Nephron (organoid): Measurements from ENCODE around the gene MYEOV.

Source experiments
- H3K27ac Mint-ChIP-seq, 3 experiments: 2 replicates each; pipeline ENCODE4 v1.8.0; 2020; ENCODE audit warnings: mixed read lengths in 3 of 3, mild to moderate bottlenecking in 2 of 3, moderate library complexity in 1 of 3
- H3K27me3 Mint-ChIP-seq: 2 replicates; pipeline ENCODE4 v1.8.0; 2021; ENCODE audit warnings: low read depth, mild to moderate bottlenecking, moderate library complexity, mixed read lengths
- H3K36me3 Mint-ChIP-seq: 2 replicates; pipeline ENCODE4 v1.8.0; 2020; ENCODE audit warnings: low read depth, mixed read lengths
- H3K4me1 Mint-ChIP-seq: 2 replicates; pipeline ENCODE4 v1.8.0; 2020; ENCODE audit warnings: mixed read lengths
- H3K4me3 Mint-ChIP-seq, 3 experiments: 2 replicates each; pipeline ENCODE4 v1.8.0; 2020; ENCODE audit warnings: mild to moderate bottlenecking in 3 of 3, mixed read lengths in 3 of 3, moderate library complexity in 2 of 3
- H3K9me3 Mint-ChIP-seq: 2 replicates; pipeline ENCODE4 v1.8.0; 2020; ENCODE audit warnings: mixed read lengths
- TF ChIP-seq, protein P1 (sequence below), 3 experiments: fragments of 200-600 bp; sonication (generic); IDR thresholded peaks; one replicate each; pipeline ENCODE4 v1.5.0; 2021; ENCODE audit warnings: antibody characterized with exemption in 3 of 3; ENCODE audit not compliant: unreplicated experiment in 3 of 3

Gene MYEOV

DNA sequence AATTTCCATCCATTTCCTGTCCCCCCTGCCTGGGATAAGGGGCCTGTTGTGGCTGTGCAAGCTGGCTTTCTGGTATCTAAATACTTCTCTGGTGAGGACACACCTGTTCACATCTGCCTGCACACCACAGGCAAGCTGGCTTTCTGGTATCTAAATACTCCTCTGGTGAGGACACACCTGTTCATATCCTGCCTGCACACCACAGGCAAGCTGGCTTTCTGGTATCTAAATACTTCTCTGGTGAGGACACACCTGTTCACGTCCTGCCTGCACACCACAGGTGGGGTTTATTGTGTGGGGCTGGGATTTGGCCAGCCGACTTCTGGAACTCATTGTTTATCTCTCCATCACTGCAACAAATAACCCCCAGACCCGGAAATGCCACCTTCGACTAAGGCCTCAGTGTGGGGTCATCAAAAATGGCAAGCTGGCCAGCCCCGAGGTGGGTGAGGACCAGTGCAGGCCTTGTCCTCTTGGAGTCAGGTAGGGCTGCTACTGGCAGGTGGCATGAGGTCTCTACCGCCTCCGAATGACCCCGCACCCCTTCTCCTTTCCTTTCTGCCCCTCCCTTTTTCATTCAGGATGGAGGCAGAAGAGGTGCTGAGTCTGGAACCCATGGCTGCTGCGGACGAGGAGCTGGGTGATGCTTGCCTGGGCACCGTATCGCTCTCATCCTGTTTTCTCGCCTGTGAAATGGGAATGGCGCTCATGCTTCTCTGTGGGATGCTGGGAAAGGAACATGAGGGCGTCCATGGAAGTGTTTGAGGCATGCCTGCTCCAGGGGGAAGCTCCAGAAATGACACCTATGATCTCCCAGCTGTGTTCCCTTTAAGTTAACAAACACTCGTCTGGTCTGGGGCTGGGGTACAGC, 43.5 kb upstream of the MYEOV start:
- no peak overlapping the region for H3K4me3 Mint-ChIP-seq
- H3K9me3 Mint-ChIP-seq: peaks cover 18% of the 10 kb centered on the region
- no peaks in the 10 kb centered on the region for H3K36me3 Mint-ChIP-seq
- peaks cover 10% of the 10 kb centered on the region for H3K4me1 Mint-ChIP-seq
- H3K27ac Mint-ChIP-seq: no peak overlapping the region
- H3K27me3 Mint-ChIP-seq: peaks cover 33% of the 10 kb centered on the region
- TF ChIP-seq, protein P1, sequence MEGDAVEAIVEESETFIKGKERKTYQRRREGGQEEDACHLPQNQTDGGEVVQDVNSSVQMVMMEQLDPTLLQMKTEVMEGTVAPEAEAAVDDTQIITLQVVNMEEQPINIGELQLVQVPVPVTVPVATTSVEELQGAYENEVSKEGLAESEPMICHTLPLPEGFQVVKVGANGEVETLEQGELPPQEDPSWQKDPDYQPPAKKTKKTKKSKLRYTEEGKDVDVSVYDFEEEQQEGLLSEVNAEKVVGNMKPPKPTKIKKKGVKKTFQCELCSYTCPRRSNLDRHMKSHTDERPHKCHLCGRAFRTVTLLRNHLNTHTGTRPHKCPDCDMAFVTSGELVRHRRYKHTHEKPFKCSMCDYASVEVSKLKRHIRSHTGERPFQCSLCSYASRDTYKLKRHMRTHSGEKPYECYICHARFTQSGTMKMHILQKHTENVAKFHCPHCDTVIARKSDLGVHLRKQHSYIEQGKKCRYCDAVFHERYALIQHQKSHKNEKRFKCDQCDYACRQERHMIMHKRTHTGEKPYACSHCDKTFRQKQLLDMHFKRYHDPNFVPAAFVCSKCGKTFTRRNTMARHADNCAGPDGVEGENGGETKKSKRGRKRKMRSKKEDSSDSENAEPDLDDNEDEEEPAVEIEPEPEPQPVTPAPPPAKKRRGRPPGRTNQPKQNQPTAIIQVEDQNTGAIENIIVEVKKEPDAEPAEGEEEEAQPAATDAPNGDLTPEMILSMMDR (IDR thresholded peaks at IDR 0.05; ENCODE audit: unreplicated experiment in 3 of 3): no peak

DNA sequence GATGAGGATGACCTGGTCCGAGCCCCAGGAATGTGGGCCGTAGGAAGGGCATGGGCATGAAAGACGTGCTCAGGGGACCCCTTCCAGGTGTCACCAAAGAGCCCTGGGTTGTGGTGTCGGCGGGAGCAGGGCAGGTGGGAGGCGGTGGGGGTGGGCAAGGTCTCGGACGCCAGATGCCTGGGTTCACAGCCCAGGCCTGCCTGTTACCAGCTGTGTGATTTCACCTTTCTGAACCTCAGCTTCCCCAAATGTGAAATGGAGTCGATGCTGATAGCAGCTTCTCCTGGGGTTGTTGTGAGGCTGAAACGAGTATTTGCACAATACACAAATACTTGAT, 42.9 kb upstream of the MYEOV start:
- Mint-ChIP-seq H3K4me3 (no peak overlapping the region), H3K27me3 (peaks cover 35% of the 10 kb centered on the region), H3K27ac (no peak overlapping the region), H3K9me3 (peaks cover 24% of the 10 kb centered on the region), H3K36me3 (no peaks in the 10 kb centered on the region), H3K4me1 (peaks cover 10% of the 10 kb centered on the region)
- TF ChIP-seq, protein P1 (IDR thresholded peaks at IDR 0.05; ENCODE audit: unreplicated experiment in 3 of 3): no peak

DNA sequence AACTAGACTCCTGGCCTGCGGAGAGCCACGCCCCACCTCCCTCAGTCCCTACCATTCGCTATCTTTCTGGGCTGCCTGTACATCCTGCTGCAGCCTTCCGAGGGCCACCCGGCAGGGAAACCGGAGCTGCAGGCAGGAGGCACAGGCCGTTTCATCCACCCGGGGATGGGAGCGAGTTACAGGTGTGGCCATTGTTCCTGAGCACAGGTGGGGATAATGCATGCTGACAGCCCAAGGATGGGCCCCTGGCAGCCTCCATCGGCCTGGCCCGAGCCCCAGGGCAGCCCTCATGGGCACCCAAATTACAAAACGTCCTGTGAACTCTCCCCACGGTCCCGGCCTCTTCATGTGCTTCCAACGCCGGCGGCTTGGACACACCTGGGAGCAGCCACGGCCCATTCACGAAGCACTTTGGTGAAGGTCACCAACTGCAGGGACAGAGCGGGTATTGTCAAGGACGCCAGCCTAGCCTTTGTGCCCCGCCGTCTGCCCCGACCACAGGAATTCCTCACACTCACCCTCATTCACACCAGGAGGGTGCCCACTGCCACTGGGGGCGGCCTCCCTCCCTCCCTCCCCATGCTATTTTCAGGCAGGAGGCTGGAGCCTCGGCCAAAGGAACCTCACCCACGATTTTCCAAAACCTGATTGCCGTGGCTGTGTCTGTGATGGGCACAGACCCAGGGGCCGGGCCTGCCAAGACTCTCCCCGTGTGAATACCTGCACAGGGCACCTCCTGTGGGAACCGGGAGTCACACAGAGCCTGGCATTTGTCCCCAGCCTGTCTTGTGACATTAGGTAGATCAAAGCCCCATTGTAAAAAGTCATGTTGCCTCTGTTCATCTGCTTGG, 42.1 kb upstream of the MYEOV start:
- no peak overlapping the region for H3K4me3 Mint-ChIP-seq
- TF ChIP-seq, protein P1 (IDR thresholded peaks at IDR 0.05; ENCODE audit: unreplicated experiment in 3 of 3): no peak
- no peak overlapping the region for H3K27ac Mint-ChIP-seq
- no peaks in the 10 kb centered on the region for H3K36me3 Mint-ChIP-seq
- peaks cover 24% of the 10 kb centered on the region for H3K9me3 Mint-ChIP-seq
- H3K27me3 Mint-ChIP-seq: peaks cover 35% of the 10 kb centered on the region
- peaks cover 5% of the 10 kb centered on the region for H3K4me1 Mint-ChIP-seq

DNA sequence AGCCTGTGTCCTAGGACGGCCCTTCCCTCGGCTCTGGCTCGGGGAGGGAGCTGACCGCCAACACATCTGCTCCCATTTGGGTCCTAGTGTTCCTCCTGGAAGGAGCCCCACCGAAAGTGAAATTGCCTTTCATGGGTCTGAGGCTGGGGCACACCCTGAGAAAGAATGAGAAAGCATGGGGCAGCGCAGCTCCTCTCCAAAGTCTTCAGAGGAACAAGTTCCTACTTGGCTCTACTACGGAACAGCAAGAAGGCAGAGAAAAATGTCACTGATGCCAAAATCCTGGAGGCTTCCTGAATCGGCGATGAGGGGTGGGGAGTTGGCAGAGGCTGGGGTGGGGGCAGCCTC, 41.5 kb upstream of the MYEOV start:
- peaks cover 24% of the 10 kb centered on the region for H3K9me3 Mint-ChIP-seq
- H3K4me1 Mint-ChIP-seq: peaks cover 5% of the 10 kb centered on the region
- TF ChIP-seq, protein P1 (IDR thresholded peaks at IDR 0.05; ENCODE audit: unreplicated experiment in 3 of 3): no peak
- H3K36me3 Mint-ChIP-seq: no peaks in the 10 kb centered on the region
- H3K27ac Mint-ChIP-seq: no peak overlapping the region
- H3K4me3 Mint-ChIP-seq: no peak overlapping the region
- H3K27me3 Mint-ChIP-seq: peaks cover 40% of the 10 kb centered on the region

DNA sequence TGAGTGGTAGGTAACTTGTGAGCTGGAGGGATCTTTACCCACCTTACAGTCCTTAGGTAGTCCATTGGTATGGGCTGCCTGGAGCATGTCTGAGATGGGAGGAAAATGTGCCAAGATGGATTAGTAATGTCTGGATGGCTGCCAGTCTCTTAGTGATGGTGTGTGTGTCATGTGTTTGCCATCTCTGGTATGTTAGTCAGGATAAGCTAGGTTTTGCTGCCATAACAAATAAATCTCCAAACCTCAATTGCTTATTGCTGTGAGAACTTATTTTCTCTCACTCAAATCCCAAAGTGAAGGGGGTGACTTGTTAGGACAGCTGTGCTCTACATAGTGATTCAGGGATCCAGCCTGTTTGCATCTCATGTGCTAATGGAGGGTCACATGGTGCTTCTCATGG, 40.9 kb upstream of the MYEOV start:
- Mint-ChIP-seq H3K27me3 (peaks cover 39% of the 10 kb centered on the region), H3K4me1 (peaks cover 5% of the 10 kb centered on the region), H3K9me3 (peaks cover 24% of the 10 kb centered on the region), H3K27ac (no peak overlapping the region), H3K4me3 (no peak overlapping the region), H3K36me3 (no peaks in the 10 kb centered on the region)
- TF ChIP-seq, protein P1 (IDR thresholded peaks at IDR 0.05; ENCODE audit: unreplicated experiment in 3 of 3): no peak
